ENCODE results near the gene USP5. TPM values are rescaled to one million over a fixed set of nuclear protein-coding genes. Genes with fewer than 3 reads are reported as not detected.

USP5 gene
- total RNA-seq, 1 experiment from 2014 or later: 175 TPM

- CTCF ChIA-PET: no interaction called here
- POLR2A ChIA-PET: interaction anchor here (8.9 kb wide), 1 partner anchor 14 kb away, joined by 186 read pairs; the partner anchor contains the start of genes SPSB2 and TPI1
Observed at GRCh38 chr12:6855322-6855721, 3.4 kb downstream of the USP5 start.

More at GRCh38 chr12:6855322-6855721, 3.4 kb downstream of the USP5 start:
- no peak overlapping the region for H3K9ac ChIP-seq (ENCODE audit: low read length)
- peaks cover 37% of the 10 kb centered on the region for H3K79me2 ChIP-seq (ENCODE audit: insufficient read depth, low read length)
- DNase-seq (ENCODE audit: low read depth, low spot score) (no peak), ATAC-seq (no peak)
- no peaks in the 10 kb centered on the region for H3K9me2 ChIP-seq (ENCODE audit: insufficient read depth)
- RAD21 ChIA-PET (ENCODE audit: low non-redundant PET in 1 of 2, low total read pairs in 2 of 2, uncharacterized antibody in 2 of 2, unreplicated experiment in 2 of 2): no interaction called here
- H3K4me1 ChIP-seq (ENCODE audit: control insufficient read depth in 1 of 2, insufficient read depth in 2 of 2, low read length in 2 of 2): peaks cover 11 to 23% of the 10 kb centered on the region in 2 experiments
- no peaks in the 10 kb centered on the region for H3K27me3 ChIP-seq (ENCODE audit: insufficient read depth, low read length)
- peaks cover 34 to 48% of the 10 kb centered on the region in 2 experiments; a peak in 3 of 4 replicates for H3K36me3 ChIP-seq (ENCODE audit: control insufficient read depth in 1 of 2, insufficient read depth in 2 of 2, low read length in 2 of 2)
- no TSS peak for BruUV-seq (replicated peaks)
- no peaks in the 10 kb centered on the region for H4K20me1 ChIP-seq (ENCODE audit: insufficient read depth)
- intact Hi-C loops (cut with micrococcal nuclease): no loop called here
- no peak overlapping the region for H2AFZ ChIP-seq (ENCODE audit: low read depth, low read length, poor library complexity, severe bottlenecking)
- TF ChIP-seq CBX3 (IDR thresholded peaks at IDR 0.05; ENCODE audit: low read depth): no peak
- TF ChIP-seq YY1 (IDR thresholded peaks at IDR 0.05; ENCODE audit: extremely low read depth, insufficient replicate concordance, low read depth, low read length): no peak
- no peak for TF ChIP-seq EZH2 (IDR thresholded peaks at IDR 0.05)
- no peak for TF ChIP-seq FOSL1 (IDR thresholded peaks at IDR 0.05; ENCODE audit: low read depth)
- no peak for TF ChIP-seq REST (IDR thresholded peaks at IDR 0.05; ENCODE audit: low read depth)
- TF ChIP-seq ELF1 (IDR thresholded peaks at IDR 0.05; ENCODE audit: borderline replicate concordance, low read depth): no peak
- TF ChIP-seq POLR2AphosphoS5 (IDR thresholded peaks at IDR 0.05; ENCODE audit: low read depth, low read length): no peak
- TF ChIP-seq JUND (IDR thresholded peaks at IDR 0.05): no peak
- no peak for TF ChIP-seq TCF7L2 (IDR thresholded peaks at IDR 0.05; ENCODE audit: borderline replicate concordance, extremely low read depth, insufficient read depth, insufficient read length)
- TF ChIP-seq SRF (IDR thresholded peaks at IDR 0.05; ENCODE audit: low read depth): no peak
- no peak for TF ChIP-seq MAX (IDR thresholded peaks at IDR 0.05)
- TF ChIP-seq SIN3A (IDR thresholded peaks at IDR 0.05; ENCODE audit: low read depth): no peak
- no peak for TF ChIP-seq CEBPB (IDR thresholded peaks at IDR 0.05; ENCODE audit: low read depth)
- TF ChIP-seq CTCF (IDR thresholded peaks at IDR 0.05 in 2 of 3, conservative IDR thresholded peaks at IDR 0.05 in 1 of 3; ENCODE audit: borderline replicate concordance in 1 of 3, insufficient read depth in 1 of 3, low read depth in 2 of 3, low read length in 2 of 3): no peak
- TF ChIP-seq ZBTB33 (IDR thresholded peaks at IDR 0.05; ENCODE audit: extremely low read depth, insufficient replicate concordance, low read length): no peak
- no peak for TF ChIP-seq ZNF274 (IDR thresholded peaks at IDR 0.05; ENCODE audit: low read depth, low read length)
- TF ChIP-seq SP1 (IDR thresholded peaks at IDR 0.05; ENCODE audit: low read depth): no peak
- no peak for TF ChIP-seq EZH2phosphoT487 (IDR thresholded peaks at IDR 0.05; ENCODE audit: borderline replicate concordance)
- no peak for TF ChIP-seq POLR2A (IDR thresholded peaks at IDR 0.05; ENCODE audit: borderline replicate concordance, extremely low read depth, insufficient read depth, insufficient read length)
- TF ChIP-seq ATF3 (IDR thresholded peaks at IDR 0.05): no peak
- no peak overlapping the region for H3K4me2 ChIP-seq (ENCODE audit: low read length)
- H3K4me3 ChIP-seq (replicated peaks in 1 of 2; ENCODE audit: low read depth in 1 of 2, low read length in 2 of 2): no peak overlapping the region
- H3K9me3 ChIP-seq (ENCODE audit: control insufficient read depth in 1 of 2, insufficient read depth in 1 of 2, low read depth in 1 of 2, low read length in 2 of 2): no peaks in the 10 kb centered on the region
- no peak overlapping the region for H3K27ac ChIP-seq (ENCODE audit: low read depth, low read length)
